Endothelial cell (in vitro differentiated cells): ENCODE data around the gene NRXN2. TPM values are rescaled to one million over a fixed set of nuclear protein-coding genes. Genes with fewer than 3 reads are reported as not detected.
"Not testable (repeated sequence)": the region's sequence is repeated elsewhere in the genome, so short reads cannot be mapped to it uniquely, and the experiment has no call there.

ENCODE experiments used
- DNase-seq: peaks from one replicate; pipeline ENCODE4 v3.0.0; 2021; ENCODE audit warnings: low spot score
- H3K27ac Mint-ChIP-seq: one replicate; pipeline ENCODE4 v1.8.0; 2021; ENCODE audit warnings: mixed read lengths, inconsistent platforms; ENCODE audit not compliant: unreplicated experiment
- H3K27me3 Mint-ChIP-seq: one replicate; pipeline ENCODE4 v1.8.0; 2021; ENCODE audit warnings: mild to moderate bottlenecking, moderate library complexity, mixed read lengths, inconsistent platforms; ENCODE audit not compliant: unreplicated experiment
- H3K36me3 Mint-ChIP-seq: one replicate; pipeline ENCODE4 v1.8.0; 2021; ENCODE audit warnings: mild to moderate bottlenecking, low read depth, mixed read lengths, inconsistent platforms; ENCODE audit not compliant: unreplicated experiment
- H3K4me1 Mint-ChIP-seq: one replicate; pipeline ENCODE4 v1.8.0; 2021; ENCODE audit warnings: mild to moderate bottlenecking, mixed read lengths, inconsistent platforms; ENCODE audit not compliant: unreplicated experiment
- H3K4me3 Mint-ChIP-seq: one replicate; pipeline ENCODE4 v1.8.0; 2021; ENCODE audit warnings: mild to moderate bottlenecking, mixed read lengths, inconsistent platforms; ENCODE audit not compliant: unreplicated experiment
- H3K9me3 Mint-ChIP-seq: one replicate; pipeline ENCODE4 v1.8.0; 2021; ENCODE audit warnings: mixed read lengths, inconsistent platforms; ENCODE audit not compliant: unreplicated experiment
- total RNA-seq: library from RNA; stranded (reverse); fragmentation: NEBNext Ultra II Directional; extraction: Animal tissue kit (Norgen Biotek cat#: 25700); gene quantifications from one replicate; pipeline ENCODE4 v1.2.1, GENCODE V29; 2021; ENCODE audit not compliant: unreplicated experiment
- TF ChIP-seq, protein P1 (sequence below): fragments of 200-600 bp; sonication (generic); IDR thresholded peaks from one replicate; pipeline ENCODE4 v1.5.0; 2021; ENCODE audit warnings: antibody characterized with exemption; ENCODE audit not compliant: unreplicated experiment

Gene NRXN2
- total RNA-seq, 1 donor from 2014 or later: 11.5 TPM

DNA sequence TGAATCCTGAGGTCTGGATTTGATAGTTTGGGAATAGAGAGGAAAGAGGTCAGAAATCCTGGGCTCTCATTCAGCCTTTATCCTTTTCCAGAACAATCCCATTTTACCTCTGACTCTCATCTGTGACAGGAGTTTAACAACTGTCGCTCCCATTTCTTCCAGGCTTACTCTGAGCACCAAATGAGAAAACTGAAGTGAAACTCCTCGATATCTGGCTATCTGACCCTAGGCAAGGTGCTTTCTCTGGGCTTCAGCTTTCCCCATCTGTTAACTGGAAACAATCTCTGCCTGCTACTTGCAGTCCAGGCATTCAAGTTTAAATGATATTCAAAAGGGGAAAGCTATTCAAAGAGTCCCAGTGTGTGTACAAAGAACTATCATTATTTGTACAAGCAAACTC, 50.1 kb downstream of the NRXN2 start:
- H3K9me3 Mint-ChIP-seq: no peaks in the 10 kb centered on the region
- H3K27me3 Mint-ChIP-seq: peaks cover 11% of the 10 kb centered on the region
- H3K4me3 Mint-ChIP-seq: peak overlapping the region; percentile 21
- H3K4me1 Mint-ChIP-seq: peaks cover 9% of the 10 kb centered on the region
- no peak overlapping the region for H3K27ac Mint-ChIP-seq
- peaks cover 4% of the 10 kb centered on the region for H3K36me3 Mint-ChIP-seq
- TF ChIP-seq, protein P1, sequence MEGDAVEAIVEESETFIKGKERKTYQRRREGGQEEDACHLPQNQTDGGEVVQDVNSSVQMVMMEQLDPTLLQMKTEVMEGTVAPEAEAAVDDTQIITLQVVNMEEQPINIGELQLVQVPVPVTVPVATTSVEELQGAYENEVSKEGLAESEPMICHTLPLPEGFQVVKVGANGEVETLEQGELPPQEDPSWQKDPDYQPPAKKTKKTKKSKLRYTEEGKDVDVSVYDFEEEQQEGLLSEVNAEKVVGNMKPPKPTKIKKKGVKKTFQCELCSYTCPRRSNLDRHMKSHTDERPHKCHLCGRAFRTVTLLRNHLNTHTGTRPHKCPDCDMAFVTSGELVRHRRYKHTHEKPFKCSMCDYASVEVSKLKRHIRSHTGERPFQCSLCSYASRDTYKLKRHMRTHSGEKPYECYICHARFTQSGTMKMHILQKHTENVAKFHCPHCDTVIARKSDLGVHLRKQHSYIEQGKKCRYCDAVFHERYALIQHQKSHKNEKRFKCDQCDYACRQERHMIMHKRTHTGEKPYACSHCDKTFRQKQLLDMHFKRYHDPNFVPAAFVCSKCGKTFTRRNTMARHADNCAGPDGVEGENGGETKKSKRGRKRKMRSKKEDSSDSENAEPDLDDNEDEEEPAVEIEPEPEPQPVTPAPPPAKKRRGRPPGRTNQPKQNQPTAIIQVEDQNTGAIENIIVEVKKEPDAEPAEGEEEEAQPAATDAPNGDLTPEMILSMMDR: no peak
- no peak for DNase-seq

DNA sequence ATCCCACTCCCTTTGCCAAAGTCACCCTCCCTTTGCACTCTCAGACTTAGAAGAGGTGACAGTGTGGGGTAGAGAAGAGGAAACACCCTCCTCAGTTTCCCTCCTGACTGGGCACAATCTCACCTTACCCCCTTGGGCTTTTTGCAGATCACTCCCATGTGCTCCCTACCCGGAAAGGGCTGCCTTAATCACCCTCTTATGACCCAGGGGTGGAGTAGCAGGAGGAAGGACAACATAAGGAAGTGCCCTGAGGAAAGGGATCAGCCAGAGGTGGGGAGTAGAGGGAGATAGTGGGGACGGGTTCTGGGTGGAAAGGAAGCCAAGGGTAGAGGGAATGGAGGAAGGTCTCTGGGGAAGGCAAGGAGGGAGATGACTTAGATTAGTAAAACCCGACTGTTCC, 52.0 kb downstream of the NRXN2 start:
- H3K9me3 Mint-ChIP-seq: no peaks in the 10 kb centered on the region
- no peak for DNase-seq
- peaks cover 8% of the 10 kb centered on the region for H3K36me3 Mint-ChIP-seq
- TF ChIP-seq, protein P1: no peak
- H3K4me3 Mint-ChIP-seq: no peak overlapping the region
- H3K27me3 Mint-ChIP-seq: peaks cover 7% of the 10 kb centered on the region
- H3K27ac Mint-ChIP-seq: no peak overlapping the region
- H3K4me1 Mint-ChIP-seq: peaks cover 5% of the 10 kb centered on the region

DNA sequence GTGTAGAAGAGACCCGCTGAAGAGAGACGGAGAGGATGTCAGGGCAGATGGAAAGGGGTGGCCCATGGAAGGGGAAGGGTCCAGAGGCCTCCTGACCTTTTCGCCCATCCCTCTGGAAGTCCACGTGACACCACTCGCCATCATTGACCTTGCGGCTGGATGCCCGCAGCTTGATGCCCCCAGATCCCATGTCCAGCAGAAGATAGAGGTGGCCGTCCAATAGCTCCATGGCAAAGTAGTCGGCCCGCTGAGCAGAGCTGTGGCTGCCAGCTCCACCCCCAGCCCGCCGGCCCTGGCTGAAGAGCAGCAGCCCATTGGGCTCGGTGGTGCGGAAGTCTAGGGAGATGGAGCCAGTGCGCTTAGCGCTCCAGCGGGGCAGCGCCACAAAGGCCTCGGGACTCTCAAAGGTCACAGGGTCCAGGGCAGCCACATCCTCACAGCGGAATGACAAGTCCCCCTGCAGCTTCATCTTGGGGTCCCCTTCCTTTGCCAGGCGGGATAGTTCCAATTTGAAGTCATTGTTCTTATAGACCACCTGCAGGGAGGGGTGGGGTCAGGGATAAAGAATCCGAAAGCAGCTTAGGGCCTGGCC, 55.7 kb downstream of the NRXN2 start:
- peak overlapping the region; percentile 66 for H3K4me3 Mint-ChIP-seq
- peaks cover 4% of the 10 kb centered on the region for H3K27me3 Mint-ChIP-seq
- H3K9me3 Mint-ChIP-seq: no peaks in the 10 kb centered on the region
- DNase-seq: no peak
- TF ChIP-seq, protein P1: no peak
- H3K4me1 Mint-ChIP-seq: peaks cover 5% of the 10 kb centered on the region
- no peak overlapping the region for H3K27ac Mint-ChIP-seq
- H3K36me3 Mint-ChIP-seq: peaks cover 8% of the 10 kb centered on the region

DNA sequence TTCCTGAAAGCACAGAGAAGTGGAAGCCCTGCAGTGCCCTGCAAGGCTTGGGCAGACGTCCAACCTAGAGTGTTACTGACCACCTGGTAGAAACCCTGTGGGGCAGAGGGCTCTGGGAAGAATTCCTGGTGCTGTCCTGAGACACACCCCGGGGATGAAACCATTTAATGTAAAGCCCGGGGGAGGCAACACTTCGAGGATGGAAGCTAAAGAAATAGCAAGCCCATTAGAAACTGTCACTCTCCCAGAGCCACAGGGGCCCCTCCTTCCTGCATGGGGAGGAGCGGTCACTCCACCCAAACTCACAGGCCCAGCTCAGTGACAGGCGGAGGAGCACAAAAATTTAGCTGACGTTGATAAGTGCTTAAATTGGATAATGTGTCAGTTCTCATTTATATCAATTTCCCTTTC, 57.6 kb downstream of the NRXN2 start:
- no peaks in the 10 kb centered on the region for H3K4me1 Mint-ChIP-seq
- TF ChIP-seq, protein P1: no peak

DNA sequence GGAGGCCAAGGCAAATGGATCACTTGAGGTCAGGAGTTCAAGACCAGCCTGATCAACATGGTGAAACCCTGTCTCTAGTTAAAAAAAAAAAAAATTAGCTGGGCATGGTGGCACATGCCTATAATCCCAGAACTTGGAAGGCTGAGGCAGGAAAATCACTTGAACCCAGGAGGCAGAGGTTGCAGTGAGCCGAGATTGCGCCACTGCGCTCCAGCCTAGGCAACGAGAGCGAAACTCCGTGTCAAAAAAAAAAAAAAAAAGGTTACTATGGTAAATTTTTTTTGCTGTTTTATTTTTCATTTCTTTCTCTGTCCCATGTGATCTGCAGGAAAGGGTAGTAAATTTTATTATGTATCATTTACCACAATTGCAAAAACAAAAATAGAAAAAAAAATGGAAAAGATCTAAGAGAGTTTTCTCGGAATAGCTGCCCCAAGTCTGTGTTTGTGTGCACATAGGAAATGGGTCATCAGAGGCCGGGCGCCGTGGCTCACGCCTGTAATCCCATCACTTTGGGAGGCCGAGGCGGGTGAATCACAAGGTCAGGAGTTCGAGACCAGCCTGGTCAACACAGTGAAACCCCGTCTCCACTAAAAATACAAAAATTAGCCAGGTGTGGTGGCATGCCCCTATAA, 58.6 kb downstream of the NRXN2 start:
- not testable (repeated sequence) for H3K4me1 Mint-ChIP-seq, H3K36me3 Mint-ChIP-seq, DNase-seq, H3K27ac Mint-ChIP-seq, H3K27me3 Mint-ChIP-seq, H3K4me3 Mint-ChIP-seq, H3K9me3 Mint-ChIP-seq

More for the DNA sequence above, 57.6 kb downstream of the NRXN2 start:
- no peak overlapping the region for H3K27ac Mint-ChIP-seq
- H3K9me3 Mint-ChIP-seq: no peaks in the 10 kb centered on the region
- H3K27me3 Mint-ChIP-seq: peaks cover 2% of the 10 kb centered on the region
- H3K4me3 Mint-ChIP-seq: no peak overlapping the region
- DNase-seq: no peak
- H3K36me3 Mint-ChIP-seq: peaks cover 4% of the 10 kb centered on the region
